Esophagus (tissue), 2 donors: ENCODE results near the gene ZNF678. TPM values are rescaled to one million over a fixed set of nuclear protein-coding genes. Genes with fewer than 3 reads are reported as not detected.

Experiments
- H3K27ac ChIP-seq, 2 donors: one replicate each; pipeline ENCODE4 v1.5.1; 2013; ENCODE audit warnings: low read depth in 2 of 2, mild to moderate bottlenecking in 2 of 2, inconsistent platforms in 1 of 2, low read length in 1 of 2, moderate library complexity in 1 of 2
- H3K27me3 ChIP-seq, 2 donors: one replicate each; pipeline ENCODE4 v1.6.1; 2013; ENCODE audit warnings: low read length in 2 of 2, control low read depth in 1 of 2, mild to moderate bottlenecking in 1 of 2; ENCODE audit not compliant: insufficient read depth in 2 of 2, control insufficient read depth in 1 of 2
- H3K36me3 ChIP-seq, 2 donors: one replicate each; pipeline ENCODE4 v1.6.1; 2013; ENCODE audit warnings: low read length in 1 of 2; ENCODE audit not compliant: control insufficient read depth in 2 of 2, insufficient read depth in 2 of 2
- H3K4me1 ChIP-seq, 2 donors: one replicate each; pipeline ENCODE4 v1.6.1; 2013; ENCODE audit warnings: low read length in 1 of 2; ENCODE audit not compliant: control insufficient read depth in 2 of 2, insufficient read depth in 2 of 2
- H3K4me3 ChIP-seq, 2 donors: one replicate each; pipeline ENCODE4 v1.5.1; 2013; ENCODE audit warnings: low read length in 2 of 2, mild to moderate bottlenecking in 2 of 2, low read depth in 1 of 2, moderate library complexity in 1 of 2
- H3K9me3 ChIP-seq, 2 donors: one replicate each; pipeline ENCODE4 v1.6.1; 2013; ENCODE audit warnings: mild to moderate bottlenecking in 2 of 2, low read depth in 1 of 2, low read length in 1 of 2, moderate library complexity in 1 of 2; ENCODE audit not compliant: control insufficient read depth in 2 of 2, insufficient read depth in 1 of 2
- WGBS, 2 donors: extraction: QIAGEN DNeasy Blood & Tissue Kit; methylation state at CpG; one replicate each; pipeline ENCODE4 v1.1.7; 2013; 5-methylcytosine and 5-hydroxymethylcytosine counted together
- polyA plus RNA-seq, 2 donors: library from polyadenylated mRNA; stranded (reverse); fragments of 200-250 nt; gene quantifications; one replicate each; pipeline ENCODE4 v1.2.3, GENCODE V29; 2013
- donor health status: healthy with polysubstance abuse.
- donor health status: Bipolar disorder and iron deficiency.

ZNF678 gene
- polyA plus RNA-seq, 2 donors = 0.77 to 0.79 TPM

DNA sequence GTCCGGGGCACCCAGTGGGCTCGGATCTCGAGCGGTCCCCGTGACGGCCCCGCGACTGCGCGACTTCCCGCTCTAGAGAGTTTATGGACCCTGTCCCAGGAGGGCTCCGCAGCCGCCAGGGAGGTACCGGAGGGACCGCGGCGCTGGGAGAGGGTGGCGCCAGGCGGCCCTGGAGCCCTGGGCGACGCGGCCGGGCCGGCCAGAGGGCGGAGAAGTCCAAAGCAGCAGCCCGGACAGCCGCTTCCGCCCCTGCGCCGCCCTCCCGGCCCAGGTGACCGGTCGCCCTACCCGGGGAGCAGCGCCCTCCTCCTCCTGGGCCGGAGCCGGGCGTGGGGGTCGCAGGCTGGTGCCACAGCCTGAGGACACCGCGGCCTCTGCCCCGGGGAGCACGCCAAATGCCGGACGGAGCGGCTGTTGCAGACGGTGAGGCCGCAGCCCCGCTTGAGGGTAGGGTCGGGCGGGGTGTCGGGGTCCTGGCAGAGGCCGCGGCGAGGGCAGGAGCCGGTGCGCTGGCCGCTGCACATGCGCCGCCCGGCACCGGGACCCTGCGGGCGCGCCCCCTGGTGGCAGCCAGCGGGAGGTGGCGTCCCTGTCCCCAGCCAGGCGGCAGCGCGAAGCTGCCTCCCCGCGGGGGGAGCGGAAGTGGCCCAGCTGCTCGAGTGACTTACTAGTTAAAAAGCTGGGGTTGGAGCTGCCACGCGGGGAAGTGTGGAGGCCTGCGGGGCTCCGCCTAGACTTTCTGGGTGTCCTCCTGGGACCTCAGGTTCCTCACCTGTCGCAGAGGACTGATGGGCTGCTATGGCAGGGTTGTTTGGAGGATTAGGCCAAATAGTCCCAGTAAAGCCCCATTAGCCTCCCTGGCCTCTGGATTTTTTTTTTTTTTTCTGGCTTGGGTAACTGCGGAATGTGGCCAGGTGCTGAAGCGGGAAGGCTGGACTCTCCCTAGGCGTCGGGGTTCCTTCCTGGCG lies 20.9 kb upstream of the ZNF678 start:
- 4% methylated on average over 69 to 84 of the region's 84 CpGs for WGBS, 2 donors
- no peaks in the 10 kb centered on the region for H3K9me3 ChIP-seq
- peak overlapping the region; percentile 68 to 81 for H3K4me3 ChIP-seq
- H3K36me3 ChIP-seq = no peaks in the 10 kb centered on the region
- peak overlapping the region; percentile 58 to 69 for H3K27ac ChIP-seq
- no peaks in the 10 kb centered on the region for H3K4me1 ChIP-seq
- no peaks in the 10 kb centered on the region for H3K27me3 ChIP-seq

DNA sequence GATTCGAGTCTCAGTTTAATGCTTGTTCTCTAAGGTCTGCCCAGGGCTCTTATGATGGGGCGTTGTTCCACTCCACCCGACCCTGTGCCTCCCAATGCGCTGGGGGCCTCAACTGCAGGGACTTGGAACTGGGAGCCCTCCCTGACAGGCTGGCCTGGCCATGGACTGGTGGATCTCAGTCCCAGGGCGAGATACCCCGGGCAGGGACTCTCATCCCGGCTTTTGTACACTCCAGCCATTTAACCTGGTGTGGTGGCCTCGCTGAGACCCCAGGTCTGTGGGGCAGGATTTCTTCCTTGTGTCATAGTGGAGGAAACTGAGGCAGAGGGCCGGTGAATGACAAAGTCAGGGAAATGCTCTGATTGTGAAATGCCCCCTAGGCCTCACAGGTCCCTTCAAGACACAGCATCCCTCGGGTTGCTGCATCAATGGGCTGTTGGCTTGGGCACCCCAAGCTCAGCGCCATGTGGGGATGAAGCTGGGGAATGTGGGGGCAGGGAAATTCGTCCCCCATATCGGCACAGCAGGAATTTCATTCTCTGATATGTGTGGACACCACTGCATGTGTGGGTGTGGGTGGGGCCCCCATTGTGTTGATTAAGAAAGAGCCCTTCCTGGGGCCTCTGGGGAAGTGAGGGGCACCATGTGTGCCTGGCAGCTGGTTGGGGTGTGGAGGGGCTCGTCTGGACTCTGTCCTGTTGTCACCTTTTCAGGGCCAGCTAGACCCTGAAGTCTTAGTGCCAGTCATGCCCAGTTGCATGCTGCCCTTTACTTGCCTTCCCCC lies 19.9 kb upstream of the ZNF678 start:
- Histone ChIP-seq H3K27ac (no peak overlapping the region), H3K4me3 (no peak overlapping the region), H3K36me3 (no peaks in the 10 kb centered on the region), H3K27me3 (no peaks in the 10 kb centered on the region), H3K9me3 (no peaks in the 10 kb centered on the region), H3K4me1 (no peaks in the 10 kb centered on the region)
- 89 to 90% methylated on average over 13 to 14 of the region's 14 CpGs for WGBS, 2 donors

DNA sequence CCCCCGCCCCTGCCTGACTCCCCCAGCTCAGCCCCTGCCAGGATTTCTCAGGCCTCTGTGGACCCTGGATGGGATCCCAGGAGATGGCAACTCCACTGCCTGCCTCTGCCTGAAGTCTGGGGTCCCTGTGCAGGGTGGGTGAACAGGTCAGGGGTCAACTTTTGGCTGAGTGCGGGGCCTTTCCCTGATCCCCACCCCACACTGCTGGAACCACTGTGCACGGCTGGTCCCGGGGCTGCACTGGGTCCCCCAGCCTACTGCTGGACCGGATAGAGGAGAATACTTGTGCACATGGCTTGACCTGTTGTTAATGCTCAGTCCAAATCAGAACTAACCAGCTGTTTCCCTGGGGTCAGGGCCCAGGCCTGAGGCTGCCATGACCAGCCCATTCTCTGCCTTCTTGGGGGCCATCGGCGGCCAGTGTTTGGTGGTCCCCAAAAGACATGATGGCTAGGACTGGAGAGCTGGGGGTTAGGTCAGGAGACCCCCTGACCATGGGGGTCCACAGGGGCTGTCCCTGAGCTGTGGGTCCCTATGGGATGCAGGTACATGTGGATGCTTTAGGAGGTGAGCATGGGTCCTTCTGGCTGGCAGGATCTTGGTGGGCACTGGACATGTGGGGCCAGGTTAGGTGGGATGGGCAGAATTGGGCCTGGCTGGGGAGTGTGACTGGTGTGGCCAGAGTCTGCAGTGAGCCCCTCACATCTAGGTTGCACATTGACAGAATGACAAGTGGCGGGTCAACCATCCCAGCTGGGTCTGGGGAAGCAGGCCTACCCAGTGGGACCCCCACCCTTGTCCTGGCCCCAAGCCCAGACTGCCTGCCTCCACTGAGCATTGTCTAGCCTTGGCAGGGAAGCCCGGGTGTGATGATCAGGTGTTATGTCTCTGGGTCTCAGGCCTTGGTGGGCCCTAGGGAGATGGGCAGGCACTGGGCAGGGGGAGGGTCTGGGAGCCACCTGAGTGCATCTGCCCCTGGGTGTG lies 19.0 kb upstream of the ZNF678 start:
- Histone ChIP-seq H3K36me3 (no peaks in the 10 kb centered on the region), H3K4me1 (no peaks in the 10 kb centered on the region), H3K27me3 (no peaks in the 10 kb centered on the region), H3K9me3 (no peaks in the 10 kb centered on the region), H3K4me3 (no peak overlapping the region), H3K27ac (no peak overlapping the region)
- WGBS, 2 donors = 91 to 94% methylated on average over 9 of the region's 9 CpGs

DNA sequence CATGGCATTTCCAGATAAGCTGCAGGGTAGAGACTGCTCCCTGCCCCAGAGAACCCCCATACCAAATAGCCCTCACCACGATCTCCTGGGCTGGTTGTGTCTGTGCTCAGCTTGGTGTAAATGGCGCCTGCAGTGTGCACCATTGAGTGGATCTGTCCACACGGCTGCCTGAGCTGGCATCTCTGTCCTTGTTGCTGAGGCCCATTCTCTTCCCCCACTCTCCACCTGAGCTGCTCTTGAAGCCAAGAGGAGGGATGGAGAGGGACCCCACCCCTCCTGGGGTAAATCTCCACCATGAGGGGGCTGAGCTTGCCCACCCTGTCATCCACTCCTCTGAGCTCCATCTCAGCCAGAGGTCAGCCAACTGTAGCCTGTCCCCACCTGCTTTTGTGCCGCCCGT lies 18.0 kb upstream of the ZNF678 start:
- H3K4me1 ChIP-seq = no peaks in the 10 kb centered on the region
- H3K36me3 ChIP-seq = no peaks in the 10 kb centered on the region
- H3K27ac ChIP-seq = no peak overlapping the region
- no peaks in the 10 kb centered on the region for H3K27me3 ChIP-seq
- 90 to 93% methylated on average over 5 of the region's 5 CpGs for WGBS, 2 donors
- no peak overlapping the region for H3K4me3 ChIP-seq
- no peaks in the 10 kb centered on the region for H3K9me3 ChIP-seq

DNA sequence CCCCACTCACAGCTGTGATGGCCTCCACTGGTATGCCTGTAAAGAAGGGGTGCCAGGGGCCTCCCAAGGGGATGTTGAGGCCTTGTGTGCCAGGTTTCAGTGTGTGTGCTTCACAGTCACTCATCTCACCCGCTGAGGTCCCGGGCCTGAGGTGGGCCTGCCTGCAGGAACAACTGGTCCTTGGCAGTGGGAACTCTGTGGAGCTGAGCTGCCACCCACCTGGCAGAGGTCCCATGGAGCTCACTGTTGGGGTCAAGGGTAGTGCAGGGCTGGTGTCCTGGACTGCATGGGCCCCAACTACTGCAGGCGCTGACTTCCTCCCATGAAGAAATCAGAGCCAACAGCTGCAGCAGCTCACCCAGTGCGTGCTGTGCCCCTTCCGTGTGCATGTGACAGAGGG lies 17.3 kb upstream of the ZNF678 start:
- no peak overlapping the region for H3K4me3 ChIP-seq
- H3K36me3 ChIP-seq = no peaks in the 10 kb centered on the region
- no peaks in the 10 kb centered on the region for H3K4me1 ChIP-seq
- no peak overlapping the region for H3K27ac ChIP-seq
- H3K27me3 ChIP-seq = no peaks in the 10 kb centered on the region
- WGBS, 2 donors = 71 to 73% methylated on average over 5 of the region's 5 CpGs
- no peaks in the 10 kb centered on the region for H3K9me3 ChIP-seq

DNA sequence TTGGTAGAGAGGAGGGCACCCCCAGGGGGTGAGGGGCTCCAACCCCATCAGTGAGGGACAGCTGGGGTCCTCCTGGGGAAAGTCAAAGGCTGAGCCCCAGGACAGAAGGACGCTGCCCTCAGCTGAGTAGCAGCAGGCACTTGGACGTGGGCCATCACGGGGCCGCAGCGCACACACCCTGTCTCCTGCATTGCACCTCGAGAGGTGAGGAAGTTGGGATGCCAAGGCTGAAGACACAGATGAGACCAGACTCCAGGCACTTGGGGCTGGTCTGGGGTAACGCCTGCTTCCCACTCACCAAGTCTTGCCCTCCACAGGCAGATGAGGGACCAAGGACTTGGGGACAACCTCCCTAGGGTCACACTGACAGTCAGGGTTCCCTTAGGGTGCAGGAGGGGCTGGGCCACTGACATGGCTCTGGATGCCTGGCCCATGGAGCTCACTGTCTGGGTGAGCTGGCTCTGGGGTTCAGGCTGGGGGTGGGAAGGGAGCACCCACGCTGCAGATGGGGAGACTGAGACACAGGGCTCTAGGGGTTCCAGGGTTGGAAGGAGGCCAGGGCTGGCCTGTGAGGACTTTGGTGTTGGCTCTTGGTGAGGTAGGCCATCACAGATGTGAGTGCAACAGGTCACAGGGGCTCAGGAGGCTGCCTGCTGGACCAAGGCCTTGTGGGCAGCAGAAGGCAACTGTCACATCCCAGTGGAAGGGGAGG lies 16.6 kb upstream of the ZNF678 start:
- Histone ChIP-seq H3K36me3 (no peaks in the 10 kb centered on the region), H3K9me3 (no peaks in the 10 kb centered on the region), H3K4me3 (no peak overlapping the region), H3K27ac (no peak overlapping the region), H3K27me3 (no peaks in the 10 kb centered on the region), H3K4me1 (no peaks in the 10 kb centered on the region)
- 92 to 97% methylated on average over 8 of the region's 8 CpGs for WGBS, 2 donors

DNA sequence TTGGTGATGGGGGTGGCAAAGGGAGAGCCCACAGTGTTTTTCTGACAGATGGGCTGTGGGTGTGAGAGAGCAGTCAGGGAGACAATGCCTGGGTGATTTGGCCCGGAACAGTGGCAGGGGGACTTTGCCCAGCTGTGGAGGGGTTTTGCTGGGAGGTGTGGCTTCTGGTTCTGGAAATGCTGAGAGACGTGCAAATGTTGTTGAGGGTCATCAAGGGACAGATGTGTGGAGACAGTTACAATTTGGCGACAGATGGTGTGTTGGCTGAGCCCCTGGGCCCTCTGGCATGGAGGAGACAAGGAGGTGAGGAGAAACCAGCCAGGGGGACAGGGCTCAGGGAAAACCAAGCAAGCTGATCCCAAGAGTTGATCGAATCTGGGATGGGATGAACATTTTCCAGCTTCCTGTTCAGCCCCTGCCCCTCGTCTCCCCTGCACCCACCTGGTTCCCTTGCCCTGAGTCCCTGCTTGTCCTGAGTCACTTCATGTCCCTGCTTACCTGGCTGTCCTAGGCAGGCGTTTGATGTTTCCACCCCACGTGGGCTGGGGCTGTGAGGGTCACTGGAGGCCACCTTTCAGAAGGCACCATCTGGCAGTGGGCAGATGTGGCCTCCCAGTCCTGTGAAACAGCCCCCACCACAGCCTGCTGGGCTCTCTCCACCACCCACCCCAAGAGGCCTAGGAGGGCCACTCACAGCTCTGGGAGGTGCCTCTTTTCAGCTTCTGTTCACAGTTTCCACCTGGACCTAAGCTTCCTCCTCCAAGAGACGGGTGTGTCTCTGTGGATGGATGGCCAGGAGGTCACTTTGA lies 15.8 kb upstream of the ZNF678 start:
- 60 to 68% methylated on average over 7 to 8 of the region's 8 CpGs for WGBS, 2 donors
- Histone ChIP-seq H3K9me3 (no peaks in the 10 kb centered on the region), H3K36me3 (no peaks in the 10 kb centered on the region), H3K27ac (no peak overlapping the region), H3K27me3 (no peaks in the 10 kb centered on the region), H3K4me1 (no peaks in the 10 kb centered on the region), H3K4me3 (no peak overlapping the region)

DNA sequence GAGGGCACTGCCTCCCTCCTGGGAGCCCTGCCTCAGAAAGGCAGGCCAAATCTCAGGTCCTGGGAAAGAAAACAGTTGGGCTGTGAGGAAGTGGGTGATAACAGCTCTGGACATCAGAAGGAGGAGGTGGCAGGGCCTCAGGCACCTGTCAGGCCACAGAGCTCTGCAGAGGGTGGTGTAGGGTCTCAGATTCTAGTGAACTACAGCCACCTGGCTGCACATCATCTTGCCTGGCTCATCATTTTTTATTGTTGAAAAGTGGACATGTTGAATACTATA lies 15.3 kb upstream of the ZNF678 start:
- Histone ChIP-seq H3K4me3 (no peak overlapping the region), H3K9me3 (no peaks in the 10 kb centered on the region), H3K27me3 (no peaks in the 10 kb centered on the region), H3K4me1 (no peaks in the 10 kb centered on the region), H3K27ac (no peak overlapping the region), H3K36me3 (no peaks in the 10 kb centered on the region)
